Thoracic aorta (tissue), 2 donors: ENCODE data around the gene SLC1A7. TPM values are rescaled to one million over a fixed set of nuclear protein-coding genes. Genes with fewer than 3 reads are reported as not detected.

ENCODE experiments used
- ATAC-seq: fragments of 150-250 bp; one replicate; pipeline ENCODE4 v1.8.0; 2017; ENCODE audit warnings: low read depth; ENCODE audit not compliant: insufficient number of reproducible peaks, low FRiP score
- DNase-seq: peaks from one replicate; pipeline ENCODE4 v3.0.0-alpha.2; 2020; ENCODE audit warnings: low spot score
- H3K27ac ChIP-seq, 2 donors: fragments of 200-600 bp; sonication (generic); 1 replicate in 1 of 2; 2 replicates in 1 of 2; pipeline ENCODE4 v1.5.1; 2016; ENCODE audit warnings: mild to moderate bottlenecking in 2 of 2, moderate library complexity in 2 of 2
- H3K27me3 ChIP-seq: fragments of 200-600 bp; sonication (generic); replicated peaks from 2 replicates; pipeline ENCODE4 v1.6.0; 2016; ENCODE audit warnings: mild to moderate bottlenecking; ENCODE audit not compliant: insufficient read depth
- H3K36me3 ChIP-seq: fragments of 200-600 bp; sonication (generic); one replicate; pipeline ENCODE4 v1.5.1; 2016
- H3K4me1 ChIP-seq, 2 donors: fragments of 200-600 bp; sonication (generic); 1 replicate in 1 of 2; 2 replicates in 1 of 2; pipeline versions ENCODE4 v1.5.1 to v1.6.0; 2016; ENCODE audit warnings: low read depth in 2 of 2, mild to moderate bottlenecking in 1 of 2; ENCODE audit not compliant: control insufficient read depth in 1 of 2
- H3K4me3 ChIP-seq: fragments of 200-600 bp; sonication (generic); 2 replicates; pipeline ENCODE4 v1.5.1; 2016; ENCODE audit warnings: mild to moderate bottlenecking
- H3K9me3 ChIP-seq: fragments of 200-600 bp; sonication (generic); 2 replicates; pipeline ENCODE4 v1.5.1; 2016
- total RNA-seq, 2 donors: library from RNA; depleted of rRNA; stranded (reverse); fragments of >200 nt; gene quantifications; one replicate each; pipeline versions ENCODE4 v1.1.0 to v1.2.3, GENCODE V29; 2016
- TF ChIP-seq, protein P1 (sequence below): fragments of 200-600 bp; sonication (generic); IDR thresholded peaks from one replicate; pipeline ENCODE4 v1.5.1; 2019; ENCODE audit warnings: antibody characterized with exemption

The SLC1A7 gene
- total RNA-seq, 2 donors from 2014 or later: 0.42 to 3.0 TPM

DNA sequence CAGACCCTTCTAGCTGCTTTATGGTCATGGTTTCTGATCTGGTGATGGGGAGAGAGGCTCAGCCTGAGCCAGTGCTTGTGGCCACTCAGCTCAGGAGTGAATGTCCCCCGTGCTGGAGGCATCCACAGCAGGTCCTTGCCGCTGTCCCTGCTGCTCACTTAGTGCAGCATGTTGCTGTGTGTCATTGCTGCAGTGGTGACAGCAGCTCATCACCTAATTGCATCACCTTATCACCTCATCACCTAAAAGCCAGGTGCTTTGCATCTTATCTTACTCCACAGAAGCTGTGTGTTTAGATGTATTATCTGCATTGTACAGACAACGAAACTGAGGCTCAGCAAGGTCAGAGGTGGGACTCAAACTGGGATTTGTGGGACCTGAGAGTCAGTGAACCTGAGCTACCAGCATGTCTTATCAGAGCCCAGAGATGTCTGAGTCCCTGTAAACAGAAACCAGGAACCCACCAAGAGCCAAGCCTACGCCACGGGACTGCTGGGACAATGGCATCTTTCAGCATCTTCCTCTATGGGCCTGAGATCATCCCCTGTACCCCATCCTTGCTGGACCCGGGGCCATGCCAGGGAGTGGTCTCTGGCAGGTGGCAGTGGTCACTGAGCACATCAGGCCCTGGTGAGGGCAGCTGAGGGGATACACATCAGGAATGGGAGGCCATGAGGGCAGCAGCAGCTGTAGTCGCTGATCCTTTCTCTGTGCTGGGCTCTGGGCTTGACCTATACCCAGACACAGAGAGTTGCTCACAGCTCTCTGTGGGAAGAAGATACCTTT is 73.9 kb downstream of the SLC1A7 start:
- DNase-seq (no peak), ATAC-seq (no peak)
- Histone ChIP-seq H3K27ac (no peak overlapping the region), H3K36me3 (no peaks in the 10 kb centered on the region), H3K4me1 (no peaks in the 10 kb centered on the region), H3K27me3 (no peaks in the 10 kb centered on the region), H3K9me3 (no peaks in the 10 kb centered on the region), H3K4me3 (no peak overlapping the region)
- TF ChIP-seq, protein P1, sequence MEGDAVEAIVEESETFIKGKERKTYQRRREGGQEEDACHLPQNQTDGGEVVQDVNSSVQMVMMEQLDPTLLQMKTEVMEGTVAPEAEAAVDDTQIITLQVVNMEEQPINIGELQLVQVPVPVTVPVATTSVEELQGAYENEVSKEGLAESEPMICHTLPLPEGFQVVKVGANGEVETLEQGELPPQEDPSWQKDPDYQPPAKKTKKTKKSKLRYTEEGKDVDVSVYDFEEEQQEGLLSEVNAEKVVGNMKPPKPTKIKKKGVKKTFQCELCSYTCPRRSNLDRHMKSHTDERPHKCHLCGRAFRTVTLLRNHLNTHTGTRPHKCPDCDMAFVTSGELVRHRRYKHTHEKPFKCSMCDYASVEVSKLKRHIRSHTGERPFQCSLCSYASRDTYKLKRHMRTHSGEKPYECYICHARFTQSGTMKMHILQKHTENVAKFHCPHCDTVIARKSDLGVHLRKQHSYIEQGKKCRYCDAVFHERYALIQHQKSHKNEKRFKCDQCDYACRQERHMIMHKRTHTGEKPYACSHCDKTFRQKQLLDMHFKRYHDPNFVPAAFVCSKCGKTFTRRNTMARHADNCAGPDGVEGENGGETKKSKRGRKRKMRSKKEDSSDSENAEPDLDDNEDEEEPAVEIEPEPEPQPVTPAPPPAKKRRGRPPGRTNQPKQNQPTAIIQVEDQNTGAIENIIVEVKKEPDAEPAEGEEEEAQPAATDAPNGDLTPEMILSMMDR: no peak

DNA sequence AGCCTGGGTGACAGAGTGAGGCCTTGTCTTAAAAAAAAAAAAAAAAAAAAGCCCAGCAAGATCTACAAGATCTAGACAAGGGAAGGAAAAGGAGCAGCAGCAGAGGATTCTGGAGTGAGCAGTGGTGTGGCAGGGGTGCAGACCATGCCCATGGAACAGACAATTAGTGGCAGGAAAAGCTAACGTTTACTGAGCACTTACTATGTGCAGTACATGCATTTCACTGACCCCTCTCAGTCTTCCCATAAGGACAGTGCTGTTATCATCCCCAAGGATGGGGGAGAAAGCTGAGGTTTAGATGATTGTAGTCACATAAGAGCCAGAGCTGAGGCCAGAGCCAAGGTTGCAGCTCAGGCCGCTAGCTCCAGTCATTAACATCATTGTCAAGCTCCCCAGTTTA is 74.6 kb downstream of the SLC1A7 start:
- peaks cover 0 to 4% of the 10 kb centered on the region in 2 donors for H3K4me1 ChIP-seq
- no peaks in the 10 kb centered on the region for H3K27me3 ChIP-seq
- no peak overlapping the region for H3K4me3 ChIP-seq
- ATAC-seq (no peak), DNase-seq (no peak)
- no peaks in the 10 kb centered on the region for H3K9me3 ChIP-seq
- no peak overlapping the region for H3K27ac ChIP-seq
- H3K36me3 ChIP-seq: no peaks in the 10 kb centered on the region
- TF ChIP-seq, protein P1: no peak

DNA sequence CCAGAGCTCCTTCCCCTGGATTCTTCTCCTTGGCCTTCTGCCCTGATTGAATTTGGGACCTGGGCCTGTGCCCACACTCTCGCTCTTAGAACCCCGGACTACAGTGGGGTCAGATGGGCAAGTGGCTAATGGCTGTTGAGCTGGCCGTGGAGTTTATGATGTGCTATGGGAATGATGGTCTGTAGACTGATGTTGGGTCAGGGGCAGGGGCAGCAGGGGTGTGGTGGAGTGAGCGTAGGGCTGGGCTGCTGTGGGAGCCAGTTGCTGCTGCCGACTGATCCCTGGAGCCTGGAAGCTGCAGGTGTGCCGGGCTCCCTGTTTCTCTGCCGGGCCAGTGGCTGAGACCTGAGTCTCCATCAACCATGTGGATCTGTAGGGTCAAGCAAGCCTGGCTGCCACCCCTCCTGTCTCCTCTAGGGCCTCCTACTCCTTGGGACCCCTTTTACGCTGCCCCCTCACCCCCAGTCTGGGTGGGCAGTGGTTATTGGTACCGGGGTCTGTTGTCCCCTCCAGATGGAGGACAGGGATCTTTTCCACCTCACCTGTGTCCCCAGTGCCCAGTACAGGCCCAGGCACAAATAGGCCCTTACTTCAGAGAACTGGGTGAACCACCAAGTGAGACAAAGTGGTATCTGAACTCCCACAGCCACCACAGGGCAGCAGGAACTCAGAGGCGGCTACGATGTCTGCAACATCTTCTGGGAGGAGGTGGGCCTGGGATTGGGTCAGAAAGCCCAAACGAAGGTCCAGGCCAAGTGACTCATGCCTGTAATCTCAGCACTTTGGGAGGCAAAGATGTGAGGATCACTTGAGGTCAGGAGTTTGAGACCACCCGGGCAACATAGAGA is 75.3 kb downstream of the SLC1A7 start:
- H3K4me3 ChIP-seq: no peak overlapping the region
- TF ChIP-seq, protein P1: no peak
- peaks cover 0 to 11% of the 10 kb centered on the region in 2 donors for H3K4me1 ChIP-seq
- H3K27ac ChIP-seq: no peak overlapping the region
- H3K9me3 ChIP-seq: no peaks in the 10 kb centered on the region
- no peak for ATAC-seq
- no peaks in the 10 kb centered on the region for H3K27me3 ChIP-seq
- no peak for DNase-seq
- no peaks in the 10 kb centered on the region for H3K36me3 ChIP-seq

DNA sequence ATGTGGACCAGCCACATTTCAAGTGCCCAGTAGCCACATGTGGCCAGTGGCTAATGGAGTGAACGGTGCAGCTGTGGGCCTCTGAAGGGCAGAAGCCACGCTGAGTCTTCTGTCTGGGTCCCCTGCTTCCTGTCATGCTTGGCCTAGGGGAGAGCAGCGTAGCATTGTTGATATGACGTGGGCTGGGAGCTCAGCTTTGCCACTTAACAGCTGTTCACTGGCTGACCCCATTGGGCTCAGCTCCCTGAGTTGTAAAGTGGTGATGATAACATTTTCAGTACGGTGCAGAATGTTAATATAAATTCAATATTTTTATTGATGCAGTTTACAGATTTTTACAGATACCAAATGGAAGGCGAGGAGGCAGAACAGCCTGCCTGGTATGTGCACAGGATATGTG is 76.0 kb downstream of the SLC1A7 start:
- Histone ChIP-seq H3K4me3 (no peak overlapping the region), H3K4me1 (peaks cover 0 to 11% of the 10 kb centered on the region in 2 donors), H3K36me3 (no peaks in the 10 kb centered on the region), H3K27me3 (no peaks in the 10 kb centered on the region), H3K9me3 (no peaks in the 10 kb centered on the region), H3K27ac (no peak overlapping the region)
- ATAC-seq (no peak), DNase-seq (no peak)
- TF ChIP-seq, protein P1: no peak

DNA sequence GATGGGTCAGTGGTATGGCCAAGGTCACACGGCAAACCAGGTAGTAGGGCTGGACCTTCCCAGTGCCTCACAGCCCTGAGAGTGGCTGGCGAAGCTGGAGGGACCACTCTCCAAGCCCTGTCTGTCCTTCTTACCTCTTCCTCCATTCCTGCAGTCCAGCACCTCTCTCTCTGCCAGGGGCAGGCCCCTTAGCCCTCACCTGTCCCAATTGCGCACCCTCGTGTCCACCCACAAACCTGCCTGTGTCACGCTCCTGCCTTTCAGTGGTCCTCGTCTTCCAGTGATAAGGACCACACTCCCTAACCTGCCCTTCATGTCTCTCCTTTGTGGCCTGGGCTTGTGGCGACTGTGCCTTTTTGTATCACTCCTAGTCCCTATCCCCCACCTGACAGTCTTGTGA is 77.0 kb downstream of the SLC1A7 start:
- TF ChIP-seq, protein P1: no peak
- no peaks in the 10 kb centered on the region for H3K27me3 ChIP-seq
- H3K4me1 ChIP-seq: peaks cover 0 to 21% of the 10 kb centered on the region in 2 donors
- ATAC-seq (no peak), DNase-seq (no peak)
- no peaks in the 10 kb centered on the region for H3K9me3 ChIP-seq
- H3K36me3 ChIP-seq: no peaks in the 10 kb centered on the region
- H3K4me3 ChIP-seq: no peak overlapping the region
- H3K27ac ChIP-seq: no peak overlapping the region
